Panc1 (cell line): ENCODE results near the gene ITGA11. TPM values are rescaled to one million over a fixed set of nuclear protein-coding genes. Genes with fewer than 3 reads are reported as not detected.
A peak's percentile ranks its signal among the peaks of the same experiment; 100 is the strongest.

Source experiments
- ATAC-seq: fragments of 200-7000 bp; cut with Tn5 transposase; 2 replicates; pipeline ENCODE4 v1.9.1; 2020; ENCODE audit warnings: mild to moderate bottlenecking, moderate library complexity
- Bru-seq: library from RNA; stranded (reverse); fragments of 400-500 nt; gene quantifications from one replicate; lab custom pipeline; 2021; lab: Mats Ljungman, UMichigan
- BruChase-seq, 2 experiments: library from RNA; stranded (reverse); fragments of 400-500 nt; gene quantifications; one replicate each; lab custom pipeline; 2021; lab: Mats Ljungman, UMichigan
- BruUV-seq: library from RNA; stranded (reverse); fragments of 400-500 nt; replicated peaks from 2 replicates; lab custom pipeline; 2021; lab: Mats Ljungman, UMichigan
- CTCF ChIA-PET: fragments of 300-600 bp; sonication (Branson Sonifier 250); formaldehyde crosslinking; loops from one replicate; lab custom pipeline; 2022; ENCODE audit warnings: antibody characterized with exemption; lab: Charles Lee
- POLR2A ChIA-PET: fragments of 300-600 bp; sonication (Branson Sonifier 250); formaldehyde crosslinking; loops from one replicate; lab custom pipeline; 2022; ENCODE audit warnings: antibody characterized with exemption; lab: Charles Lee
- DNase-seq: peaks from one replicate; pipeline ENCODE4 v3.0.0-alpha.2; 2010; ENCODE audit warnings: low read depth, low spot score
- H3K27ac ChIP-seq: 2 replicates; pipeline ENCODE4 v1.5.1; 2011; ENCODE audit warnings: mild to moderate bottlenecking, low read length, inconsistent platforms
- H3K27me3 ChIP-seq: fragments of 200-500 bp; sonication (Bioruptor generic); 2 replicates; pipeline ENCODE4 v1.6.0; 2014; ENCODE audit warnings: low read length, inconsistent platforms; ENCODE audit not compliant: control insufficient read depth, insufficient read depth
- H3K36me3 ChIP-seq: fragments of 200-500 bp; sonication (Bioruptor generic); 2 replicates; pipeline ENCODE4 v1.5.1; 2014; ENCODE audit warnings: inconsistent platforms, mild to moderate bottlenecking, low read length, moderate library complexity; ENCODE audit not compliant: control insufficient read depth, insufficient read depth
- H3K4me1 ChIP-seq: 2 replicates; pipeline ENCODE4 v1.5.1; 2011; ENCODE audit warnings: inconsistent platforms, mild to moderate bottlenecking, low read length, moderate library complexity; ENCODE audit not compliant: control insufficient read depth, insufficient read depth
- H3K4me3 ChIP-seq, 2 experiments: 2 replicates each; pipeline ENCODE4 v1.5.1; 2011 to 2012; ENCODE audit warnings: low read depth in 2 of 2, low read length in 2 of 2, mild to moderate bottlenecking in 2 of 2, inconsistent platforms in 1 of 2, moderate library complexity in 1 of 2
- H3K9me3 ChIP-seq: fragments of 200-500 bp; sonication (Bioruptor generic); 2 replicates; pipeline ENCODE4 v1.5.1; 2014; ENCODE audit warnings: low read depth, mild to moderate bottlenecking, inconsistent platforms, low read length, moderate library complexity; ENCODE audit not compliant: control insufficient read depth, insufficient read depth
- POLR2AphosphoS5 ChIP-seq: IDR thresholded peaks from 2 replicates; pipeline ENCODE4 v1.6.1; 2012; ENCODE audit warnings: mild to moderate bottlenecking, low read depth, low read length, moderate library complexity
- SIN3A ChIP-seq: IDR thresholded peaks from 2 replicates; pipeline ENCODE4 v1.6.1; 2012; ENCODE audit warnings: low read depth, mild to moderate bottlenecking, low read length, moderate library complexity, borderline replicate concordance; ENCODE audit not compliant: insufficient read depth
- TCF7L2 ChIP-seq: IDR thresholded peaks from 2 replicates; pipeline ENCODE4 v1.6.1; 2011; ENCODE audit warnings: mild to moderate bottlenecking, low read depth, low read length, inconsistent platforms
- in situ Hi-C: cut with HindIII; loops from 2 replicates; pipeline ENCODE4 v1.10.0; 2016; ENCODE audit warnings: low sequenced_read_pairs, low pct_unique_long_range_greater_than_20kb
- intact Hi-C: fragments of 100-400 bp; cut with micrococcal nuclease; formaldehyde crosslinking; loops from one replicate; pipeline ENCODE4 v1.10.0; 2022; ENCODE audit not compliant: unreplicated experiment
- long read RNA-seq: library from polyadenylated mRNA; unstranded; transcript quantifications from one replicate; pipeline ENCODE4 v2.0.0, GENCODE V29; 2021; ENCODE audit not compliant: unreplicated experiment
- polyA plus RNA-seq: library from polyadenylated mRNA; unstranded; fragments of >200 nt; gene quantifications from one replicate; pipeline ENCODE4 v1.2.1, GENCODE V29; 2012; ENCODE audit warnings: missing spikeins; ENCODE audit not compliant: insufficient read length
- total RNA-seq: library from RNA; stranded (reverse); gene quantifications from one replicate; pipeline ENCODE4 v1.2.1, GENCODE V29; 2021; ENCODE audit not compliant: unreplicated experiment
- TF ChIP-seq, protein P1 (sequence below), 2 experiments: IDR thresholded peaks; 2 replicates each; pipeline ENCODE4 v1.6.1; 2011 to 2012; ENCODE audit warnings: low read depth in 2 of 2, control low read depth in 1 of 2, low read length in 1 of 2, mild to moderate bottlenecking in 1 of 2, moderate library complexity in 1 of 2; ENCODE audit not compliant: insufficient read depth in 1 of 2
- TF ChIP-seq, protein P2 (sequence below): fragments of 450-650 bp; IDR thresholded peaks from 2 replicates; pipeline ENCODE4 v1.5.1; 2017; ENCODE audit warnings: mild to moderate bottlenecking

The ITGA11 gene
- total RNA-seq (0.28 TPM), Bru-seq, nascent RNA (percentile 4 among the genes with signal in this experiment), BruChase-seq, experiment 1, labeled RNA remaining after a 2-hour chase (percentile 6 among the genes with signal in this experiment), BruChase-seq, experiment 2, labeled RNA remaining after a 6-hour chase (percentile 4 among the genes with signal in this experiment)
- polyA plus RNA-seq: 0.12 TPM
- long read RNA-seq, partial matches to known transcripts: 0 of 2 reads
- long read RNA-seq, other reads (novel, unspliced or antisense): 2 of 2 reads

DNA sequence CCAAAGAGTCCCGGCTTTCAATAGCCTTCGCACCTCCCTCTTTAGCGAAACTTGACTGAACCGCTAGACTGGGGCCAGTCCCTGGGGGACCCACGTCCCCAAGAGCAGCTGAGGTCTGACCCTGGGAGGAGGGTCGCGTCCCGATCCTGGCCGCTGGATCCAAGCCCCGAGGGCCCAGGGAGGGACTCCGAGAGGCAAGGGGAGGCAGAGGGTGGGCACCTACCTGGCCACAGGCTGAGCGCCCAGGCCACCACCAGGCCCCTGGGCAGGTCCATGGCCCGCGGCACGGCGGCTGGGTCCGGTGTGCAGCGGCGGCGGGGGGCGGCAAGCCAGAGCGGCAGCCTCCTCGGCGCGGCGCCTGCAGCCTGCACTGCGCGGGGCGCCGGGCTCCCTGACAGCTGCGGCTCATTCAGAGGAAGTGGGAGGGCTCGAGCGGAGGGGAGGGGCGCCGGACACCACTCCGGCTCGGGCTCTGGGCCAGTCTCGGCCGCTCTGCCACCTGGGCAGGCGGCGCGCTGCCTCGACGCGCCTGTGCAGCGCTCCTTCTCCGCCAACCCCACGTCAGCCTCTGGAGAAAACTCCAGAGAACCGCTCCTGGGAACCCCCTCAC, at the start of gene ITGA11:
TSS of gene ITGA11 (minus strand) at position 372 of the 610 bp plus-strand sequence. CDS start at position 275, 97 bp downstream.
- ChIA-PET POLR2A (no interaction called here), CTCF (no interaction called here)
- in situ Hi-C loops: no loop called here
- H3K4me1 ChIP-seq: no peaks in the 10 kb centered on the region
- intact Hi-C loops: no loop called here
- no peak within 1 kb of the TSS for H3K27ac ChIP-seq
- no peaks in the 10 kb centered on the region for H3K36me3 ChIP-seq
- TF ChIP-seq POLR2AphosphoS5 (no peak), TCF7L2 (no peak), SIN3A (no peak)
- TF ChIP-seq, protein P1, sequence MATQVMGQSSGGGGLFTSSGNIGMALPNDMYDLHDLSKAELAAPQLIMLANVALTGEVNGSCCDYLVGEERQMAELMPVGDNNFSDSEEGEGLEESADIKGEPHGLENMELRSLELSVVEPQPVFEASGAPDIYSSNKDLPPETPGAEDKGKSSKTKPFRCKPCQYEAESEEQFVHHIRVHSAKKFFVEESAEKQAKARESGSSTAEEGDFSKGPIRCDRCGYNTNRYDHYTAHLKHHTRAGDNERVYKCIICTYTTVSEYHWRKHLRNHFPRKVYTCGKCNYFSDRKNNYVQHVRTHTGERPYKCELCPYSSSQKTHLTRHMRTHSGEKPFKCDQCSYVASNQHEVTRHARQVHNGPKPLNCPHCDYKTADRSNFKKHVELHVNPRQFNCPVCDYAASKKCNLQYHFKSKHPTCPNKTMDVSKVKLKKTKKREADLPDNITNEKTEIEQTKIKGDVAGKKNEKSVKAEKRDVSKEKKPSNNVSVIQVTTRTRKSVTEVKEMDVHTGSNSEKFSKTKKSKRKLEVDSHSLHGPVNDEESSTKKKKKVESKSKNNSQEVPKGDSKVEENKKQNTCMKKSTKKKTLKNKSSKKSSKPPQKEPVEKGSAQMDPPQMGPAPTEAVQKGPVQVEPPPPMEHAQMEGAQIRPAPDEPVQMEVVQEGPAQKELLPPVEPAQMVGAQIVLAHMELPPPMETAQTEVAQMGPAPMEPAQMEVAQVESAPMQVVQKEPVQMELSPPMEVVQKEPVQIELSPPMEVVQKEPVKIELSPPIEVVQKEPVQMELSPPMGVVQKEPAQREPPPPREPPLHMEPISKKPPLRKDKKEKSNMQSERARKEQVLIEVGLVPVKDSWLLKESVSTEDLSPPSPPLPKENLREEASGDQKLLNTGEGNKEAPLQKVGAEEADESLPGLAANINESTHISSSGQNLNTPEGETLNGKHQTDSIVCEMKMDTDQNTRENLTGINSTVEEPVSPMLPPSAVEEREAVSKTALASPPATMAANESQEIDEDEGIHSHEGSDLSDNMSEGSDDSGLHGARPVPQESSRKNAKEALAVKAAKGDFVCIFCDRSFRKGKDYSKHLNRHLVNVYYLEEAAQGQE (IDR thresholded peaks at IDR 0.05; ENCODE audit: insufficient read depth in 1 of 2, low read depth in 2 of 2, low read length in 1 of 2): no peak
- TF ChIP-seq, protein P2, sequence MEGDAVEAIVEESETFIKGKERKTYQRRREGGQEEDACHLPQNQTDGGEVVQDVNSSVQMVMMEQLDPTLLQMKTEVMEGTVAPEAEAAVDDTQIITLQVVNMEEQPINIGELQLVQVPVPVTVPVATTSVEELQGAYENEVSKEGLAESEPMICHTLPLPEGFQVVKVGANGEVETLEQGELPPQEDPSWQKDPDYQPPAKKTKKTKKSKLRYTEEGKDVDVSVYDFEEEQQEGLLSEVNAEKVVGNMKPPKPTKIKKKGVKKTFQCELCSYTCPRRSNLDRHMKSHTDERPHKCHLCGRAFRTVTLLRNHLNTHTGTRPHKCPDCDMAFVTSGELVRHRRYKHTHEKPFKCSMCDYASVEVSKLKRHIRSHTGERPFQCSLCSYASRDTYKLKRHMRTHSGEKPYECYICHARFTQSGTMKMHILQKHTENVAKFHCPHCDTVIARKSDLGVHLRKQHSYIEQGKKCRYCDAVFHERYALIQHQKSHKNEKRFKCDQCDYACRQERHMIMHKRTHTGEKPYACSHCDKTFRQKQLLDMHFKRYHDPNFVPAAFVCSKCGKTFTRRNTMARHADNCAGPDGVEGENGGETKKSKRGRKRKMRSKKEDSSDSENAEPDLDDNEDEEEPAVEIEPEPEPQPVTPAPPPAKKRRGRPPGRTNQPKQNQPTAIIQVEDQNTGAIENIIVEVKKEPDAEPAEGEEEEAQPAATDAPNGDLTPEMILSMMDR: no peak
- H3K4me3 ChIP-seq: peak within 1 kb of the TSS; percentile 10 to 21; a peak in 3 of 4 replicates
- BruUV-seq: no TSS peak
- DNase-seq: no peak
- ATAC-seq: peak; percentile 83
- peaks cover 24% of the 10 kb centered on the region for H3K27me3 ChIP-seq
- H3K9me3 ChIP-seq: no peaks in the 10 kb centered on the region

DNA sequence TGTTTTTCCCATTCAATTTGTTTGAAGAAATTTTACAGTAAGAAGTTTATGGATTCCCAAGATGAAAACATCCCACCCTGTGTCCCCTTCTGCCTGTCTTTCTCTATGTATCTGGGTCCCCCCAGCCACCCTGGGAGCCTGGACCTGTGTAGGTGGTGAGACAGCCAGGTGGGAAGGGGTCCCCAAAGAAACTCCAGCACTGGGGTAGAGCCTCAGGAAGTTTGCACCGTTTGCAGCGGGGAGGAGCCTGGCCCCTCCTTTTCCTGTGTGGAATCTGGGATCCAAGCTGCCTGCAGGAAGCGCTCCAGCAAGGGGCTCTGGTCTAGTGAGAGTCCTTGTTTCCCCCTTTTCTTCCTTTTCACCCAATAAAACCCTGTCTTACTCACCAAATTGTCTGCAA, 49.4 kb upstream of the ITGA11 start:
- Histone ChIP-seq H3K27me3 (peaks cover 2% of the 10 kb centered on the region), H3K4me3 (no peak overlapping the region), H3K36me3 (no peaks in the 10 kb centered on the region), H3K9me3 (no peaks in the 10 kb centered on the region), H3K27ac (no peak overlapping the region), H3K4me1 (no peaks in the 10 kb centered on the region)
- CTCF ChIA-PET: no interaction called here
- in situ Hi-C loops: no loop called here
- POLR2A ChIA-PET: interaction anchor here (0.6 kb wide), 1 partner anchor 981 kb away, joined by 5 read pairs; no protein-coding TSS in a partner anchor
- BruUV-seq: no TSS peak
- TF ChIP-seq POLR2AphosphoS5 (no peak), SIN3A (no peak), TCF7L2 (no peak)
- TF ChIP-seq, protein P2: no peak
- TF ChIP-seq, protein P1 (IDR thresholded peaks at IDR 0.05; ENCODE audit: insufficient read depth in 1 of 2, low read depth in 2 of 2, low read length in 1 of 2): no peak
- ATAC-seq: no peak
- intact Hi-C loops: no loop called here
- no peak for DNase-seq
